Measurements from ENCODE around the gene LYRM7.
"Not testable (repeated sequence)": the region's sequence is repeated elsewhere in the genome, so short reads cannot be mapped to it uniquely, and the experiment has no call there.

The LYRM7 gene
- long read RNA-seq, full-length matches to known transcripts, result 91 of 101 reads
- long read RNA-seq, partial matches to known transcripts, result 1 of 101 reads
- long read RNA-seq, other reads (novel, unspliced or antisense), result 9 of 101 reads

GRCh38 chr5:131170540-131171275 is at the start of gene LYRM7:
Gene LYRM7, plus strand, starts transcription at chr5:131170944. Its CDS starts 77 bp downstream, at chr5:131171021.
- peak; percentile 74 to 96 for DNase-seq (ENCODE audit: low read depth in 1 of 2, low spot score in 1 of 2)
- no peaks in the 10 kb centered on the region for H3K27me3 ChIP-seq (ENCODE audit: insufficient read depth, poor library complexity, severe bottlenecking)
- TF ChIP-seq GABPA (IDR thresholded peaks at IDR 0.05; ENCODE audit: low read depth) (peak; percentile 90), CTCF (IDR thresholded peaks at IDR 0.05; ENCODE audit: insufficient read depth, low read length) (no peak), POLR2AphosphoS5 (IDR thresholded peaks at IDR 0.05; ENCODE audit: low read depth) (peak; percentile 51; the same call in 1 of the 2 replicates)
- H3K4me3 ChIP-seq (replicated peaks; ENCODE audit: insufficient read depth, low read length), result peak within 1 kb of the TSS; percentile 72
- peak within 1 kb of the TSS; percentile 82 for H3K27ac ChIP-seq (replicated peaks)

GRCh38 chr5:131127244-131127643 is 43.5 kb upstream of the LYRM7 start:
- H3K27ac ChIP-seq (replicated peaks); DNase-seq (ENCODE audit: low read depth in 1 of 2, low spot score in 1 of 2); H3K4me3 ChIP-seq (replicated peaks; ENCODE audit: insufficient read depth, low read length); H3K27me3 ChIP-seq (ENCODE audit: insufficient read depth, poor library complexity, severe bottlenecking): not testable (repeated sequence)

- H3K27me3 ChIP-seq (ENCODE audit: insufficient read depth, poor library complexity, severe bottlenecking), result no peaks in the 10 kb centered on the region
- H3K27ac ChIP-seq (replicated peaks), result no peak overlapping the region
- TF ChIP-seq GABPA (IDR thresholded peaks at IDR 0.05; ENCODE audit: low read depth) (no peak), SPI1 (IDR thresholded peaks at IDR 0.05; ENCODE audit: borderline replicate concordance, low read depth) (no peak), CTCF (IDR thresholded peaks at IDR 0.05; ENCODE audit: insufficient read depth, low read length) (no peak), REST (IDR thresholded peaks at IDR 0.05; ENCODE audit: insufficient replicate concordance, low read depth) (no peak), POLR2AphosphoS5 (IDR thresholded peaks at IDR 0.05; ENCODE audit: low read depth) (no peak)
- DNase-seq (ENCODE audit: low read depth in 1 of 2, low spot score in 1 of 2), result no peak
- H3K4me3 ChIP-seq (replicated peaks; ENCODE audit: insufficient read depth, low read length), result no peak overlapping the region
Measured at GRCh38 chr5:131129306-131129705, 41.4 kb upstream of the LYRM7 start.

- H3K27ac ChIP-seq (replicated peaks); H3K27me3 ChIP-seq (ENCODE audit: insufficient read depth, poor library complexity, severe bottlenecking); DNase-seq (ENCODE audit: low read depth in 1 of 2, low spot score in 1 of 2); H3K4me3 ChIP-seq (replicated peaks; ENCODE audit: insufficient read depth, low read length): not testable (repeated sequence)
Measured at GRCh38 chr5:131133091-131133490, 37.7 kb upstream of the LYRM7 start.

GRCh38 chr5:131138406-131138805 is 32.3 kb upstream of the LYRM7 start:
- H3K27ac ChIP-seq (replicated peaks); H3K27me3 ChIP-seq (ENCODE audit: insufficient read depth, poor library complexity, severe bottlenecking); H3K4me3 ChIP-seq (replicated peaks; ENCODE audit: insufficient read depth, low read length); DNase-seq (ENCODE audit: low read depth in 1 of 2, low spot score in 1 of 2): not testable (repeated sequence)

GRCh38 chr5:131139321-131139720 is 31.4 kb upstream of the LYRM7 start:
- Histone ChIP-seq H3K27ac (replicated peaks) (no peak overlapping the region), H3K27me3 (ENCODE audit: insufficient read depth, poor library complexity, severe bottlenecking) (no peaks in the 10 kb centered on the region), H3K4me3 (replicated peaks; ENCODE audit: insufficient read depth, low read length) (no peak overlapping the region)
- TF ChIP-seq REST (IDR thresholded peaks at IDR 0.05; ENCODE audit: insufficient replicate concordance, low read depth), result no peak
- no peak for TF ChIP-seq CTCF (IDR thresholded peaks at IDR 0.05; ENCODE audit: insufficient read depth, low read length)
- no peak for TF ChIP-seq POLR2AphosphoS5 (IDR thresholded peaks at IDR 0.05; ENCODE audit: low read depth)
- TF ChIP-seq GABPA (IDR thresholded peaks at IDR 0.05; ENCODE audit: low read depth), result no peak
- no peak for TF ChIP-seq SPI1 (IDR thresholded peaks at IDR 0.05; ENCODE audit: borderline replicate concordance, low read depth)
- DNase-seq (ENCODE audit: low read depth in 1 of 2, low spot score in 1 of 2), result no peak
